AG04450 (cell line): Measurements from ENCODE around the gene MIER1. TPM values are rescaled to one million over a fixed set of nuclear protein-coding genes. Genes with fewer than 3 reads are reported as not detected.

Experiments
- CTCF ChIA-PET: fragments of 300-600, 350-600 bp; formaldehyde crosslinking; extraction: SDS; loops from one replicate; lab custom pipeline; 2022; ENCODE audit warnings: antibody characterized with exemption, inconsistent platforms; lab: Charles Lee
- POLR2A ChIA-PET: fragments of 350-600 bp; formaldehyde crosslinking; extraction: SDS; loops from one replicate; lab custom pipeline; 2021; ENCODE audit warnings: antibody characterized with exemption, inconsistent platforms; lab: Yijun Ruan, JAX
- DNase-seq: peaks from one replicate; pipeline ENCODE4 v3.0.0-alpha.2; 2011; ENCODE audit warnings: low read depth, low spot score
- H3K27ac ChIP-seq: one replicate; pipeline ENCODE4 v1.5.1; 2012; ENCODE audit warnings: low read depth, low read length, control low read depth
- H3K27me3 ChIP-seq: one replicate; pipeline ENCODE4 v1.6.0; 2012; ENCODE audit warnings: low read length; ENCODE audit not compliant: control insufficient read depth, insufficient read depth
- H3K4me3 ChIP-seq: 2 replicates; pipeline ENCODE4 v1.5.1; 2011; ENCODE audit warnings: mild to moderate bottlenecking, low read depth, low read length, control low read depth
- H3K9me3 ChIP-seq: 2 replicates; pipeline ENCODE4 v1.5.1; 2012; ENCODE audit warnings: low read length; ENCODE audit not compliant: control insufficient read depth, insufficient read depth
- polyA minus RNA-seq: library from RNA; depleted of rRNA, polyadenylated mRNA; stranded (reverse); fragments of >200 nt; gene quantifications from 2 replicates; pipeline ENCODE4 v1.2.3, GENCODE V29; 2011; rRNA and poly(A)+ RNA removed
- polyA plus RNA-seq: library from polyadenylated mRNA; depleted of rRNA; stranded (reverse); fragments of >200 nt; gene quantifications from 2 replicates; pipeline ENCODE4 v1.2.3, GENCODE V29; 2011; rRNA removed
- TF ChIP-seq, protein P1 (sequence below): IDR thresholded peaks from 2 replicates; pipeline ENCODE4 v1.5.1; 2011; ENCODE audit warnings: low read depth, low read length, control low read depth, inconsistent platforms

MIER1 gene
- polyA plus RNA-seq (14.3 and 23.6 TPM in 2 replicates), polyA minus RNA-seq (17.3 and 34.7 TPM in 2 replicates)

DNA sequence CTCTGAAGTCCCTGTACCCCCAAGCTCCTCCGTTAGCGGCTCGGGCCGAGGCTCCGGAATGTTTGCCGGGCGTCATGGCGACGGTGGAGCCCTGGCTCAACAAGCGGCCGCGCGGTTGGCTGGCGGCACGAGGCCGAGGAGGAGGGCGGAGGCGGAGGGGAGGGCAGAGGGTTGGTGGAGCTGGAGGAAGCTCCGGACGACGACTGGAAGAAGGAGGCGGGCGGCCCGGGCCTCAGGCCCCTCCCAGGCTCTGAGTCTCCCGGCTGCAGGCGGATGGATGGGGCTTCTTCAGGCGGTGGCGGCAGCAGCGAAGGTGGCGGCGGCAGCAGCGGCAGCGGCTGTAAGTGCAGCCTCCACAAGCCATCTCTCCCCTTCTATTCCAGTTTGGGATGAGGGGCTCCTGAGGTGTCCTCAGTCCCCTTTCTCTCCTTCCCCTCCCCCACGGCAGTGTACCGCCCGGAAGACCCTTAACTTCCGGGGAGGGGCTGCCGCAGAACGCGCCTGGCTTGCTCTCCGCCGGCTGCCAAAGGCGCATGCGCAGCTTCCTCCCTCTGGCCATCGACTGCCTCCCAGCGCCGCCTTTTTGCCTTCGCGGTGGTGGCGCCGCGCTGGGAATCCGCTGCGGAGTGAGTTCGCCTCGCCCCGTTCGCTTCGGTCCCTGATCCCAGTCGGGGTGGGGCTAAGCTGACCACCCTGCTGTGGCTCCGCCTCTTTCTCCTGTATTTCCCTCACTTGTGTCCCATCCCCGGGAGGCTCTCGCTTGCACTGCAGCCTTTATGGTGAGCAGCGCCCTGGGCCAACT lies at the start of gene MIER1, which contains the start of gene DNAI4:
TSS of gene MIER1 (plus strand) at position 235 of the 802 bp plus-strand sequence. CDS start at position 274, 39 bp downstream.
TSS of gene DNAI4 (minus strand) at position 101 of the 802 bp plus-strand sequence. CDS start at position 76, 25 bp downstream.
- no peaks in the 10 kb centered on the region for H3K9me3 ChIP-seq
- peak within 1 kb of the TSS; percentile 85 for H3K4me3 ChIP-seq
- H3K27ac ChIP-seq = peak within 1 kb of the TSS; percentile 63
- TF ChIP-seq, protein P1, sequence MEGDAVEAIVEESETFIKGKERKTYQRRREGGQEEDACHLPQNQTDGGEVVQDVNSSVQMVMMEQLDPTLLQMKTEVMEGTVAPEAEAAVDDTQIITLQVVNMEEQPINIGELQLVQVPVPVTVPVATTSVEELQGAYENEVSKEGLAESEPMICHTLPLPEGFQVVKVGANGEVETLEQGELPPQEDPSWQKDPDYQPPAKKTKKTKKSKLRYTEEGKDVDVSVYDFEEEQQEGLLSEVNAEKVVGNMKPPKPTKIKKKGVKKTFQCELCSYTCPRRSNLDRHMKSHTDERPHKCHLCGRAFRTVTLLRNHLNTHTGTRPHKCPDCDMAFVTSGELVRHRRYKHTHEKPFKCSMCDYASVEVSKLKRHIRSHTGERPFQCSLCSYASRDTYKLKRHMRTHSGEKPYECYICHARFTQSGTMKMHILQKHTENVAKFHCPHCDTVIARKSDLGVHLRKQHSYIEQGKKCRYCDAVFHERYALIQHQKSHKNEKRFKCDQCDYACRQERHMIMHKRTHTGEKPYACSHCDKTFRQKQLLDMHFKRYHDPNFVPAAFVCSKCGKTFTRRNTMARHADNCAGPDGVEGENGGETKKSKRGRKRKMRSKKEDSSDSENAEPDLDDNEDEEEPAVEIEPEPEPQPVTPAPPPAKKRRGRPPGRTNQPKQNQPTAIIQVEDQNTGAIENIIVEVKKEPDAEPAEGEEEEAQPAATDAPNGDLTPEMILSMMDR = peak; percentile 31; the same call in 1 of the 2 replicates
- ChIA-PET POLR2A (interaction anchor here (0.6 to 1.7 kb wide), 8 partner anchors 10 to 136 kb away, joined by 3 to 6 read pairs (median 4); partner anchors contain the start of gene SLC35D1), CTCF (interaction anchor here (0.6 to 2.0 kb wide), 8 partner anchors 10 to 288 kb away, joined by 3 to 9 read pairs (median 4); partner anchors contain the start of gene IL23R)
- DNase-seq = peak; percentile 98
- H3K27me3 ChIP-seq = no peaks in the 10 kb centered on the region

DNA sequence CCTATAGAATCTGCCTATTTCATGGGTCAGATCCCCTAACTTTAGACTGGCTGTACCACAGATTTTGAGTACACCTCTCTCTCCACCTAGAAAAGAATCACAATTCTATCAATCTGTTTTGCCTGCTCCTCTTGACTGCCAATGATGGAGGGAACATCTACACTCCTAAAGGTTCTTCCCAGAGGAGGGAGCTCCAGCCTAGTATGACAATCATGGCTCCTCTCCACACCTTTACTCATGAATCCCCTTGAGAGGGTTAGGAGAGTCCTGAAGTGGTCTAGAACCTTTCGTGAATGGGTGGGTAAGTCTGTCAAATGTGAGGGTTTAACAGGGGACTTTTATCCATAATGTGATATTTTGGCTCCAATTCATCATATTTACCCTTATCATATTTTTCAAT lies 48.1 kb upstream of the MIER1 start:
- Histone ChIP-seq H3K27ac (no peak overlapping the region), H3K27me3 (no peaks in the 10 kb centered on the region), H3K9me3 (no peaks in the 10 kb centered on the region), H3K4me3 (no peak overlapping the region)
- POLR2A ChIA-PET = no interaction called here
- TF ChIP-seq, protein P1 = no peak
- CTCF ChIA-PET = no interaction called here
- DNase-seq = no peak

DNA sequence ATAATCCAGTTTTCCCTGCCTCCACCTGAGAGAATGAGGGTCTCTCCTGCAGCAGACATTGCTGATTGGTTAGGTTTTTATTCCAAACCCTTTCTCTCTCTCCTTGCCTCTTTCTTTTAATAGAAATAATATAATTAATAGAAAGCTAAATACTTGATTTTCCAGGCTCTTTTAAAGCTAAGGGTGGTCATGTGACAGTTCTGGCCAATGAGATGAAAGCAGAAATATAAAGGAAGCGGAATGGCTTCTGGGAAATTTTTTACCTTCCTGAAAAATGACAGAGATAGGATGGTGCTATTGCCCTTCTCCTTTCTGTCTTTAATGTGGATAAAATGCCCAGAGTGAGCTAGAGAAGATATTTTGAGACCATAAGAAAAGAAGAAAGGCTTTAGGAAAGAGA lies 35.8 kb upstream of the MIER1 start:
- no peaks in the 10 kb centered on the region for H3K27me3 ChIP-seq
- POLR2A ChIA-PET = no interaction called here
- no peak for DNase-seq
- H3K4me3 ChIP-seq = no peak overlapping the region
- no peaks in the 10 kb centered on the region for H3K9me3 ChIP-seq
- CTCF ChIA-PET = no interaction called here
- H3K27ac ChIP-seq = no peak overlapping the region
- TF ChIP-seq, protein P1 = no peak

DNA sequence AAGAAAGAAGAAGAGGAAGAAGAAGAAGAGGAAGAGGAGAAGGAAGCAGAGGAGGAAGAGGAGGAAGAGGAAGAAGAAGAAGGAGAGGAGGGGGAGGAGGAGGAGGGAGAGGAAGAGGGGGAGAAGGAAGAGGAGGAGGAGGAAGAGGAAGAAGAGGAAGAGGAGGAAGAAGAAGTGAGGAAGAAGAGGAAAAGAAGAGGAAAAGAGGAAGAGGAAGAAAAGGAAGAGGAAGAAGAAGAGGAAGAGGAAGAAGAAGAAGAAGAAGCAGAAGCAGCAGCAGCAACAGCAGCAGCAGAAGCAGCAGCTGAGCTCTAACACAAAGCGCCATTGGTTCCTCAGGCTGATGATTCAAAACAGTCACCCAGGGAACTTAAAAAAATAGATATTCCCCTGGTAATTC lies 34.2 kb upstream of the MIER1 start:
- no peak for DNase-seq

More for the DNA sequence above, 34.2 kb upstream of the MIER1 start:
- no peaks in the 10 kb centered on the region for H3K27me3 ChIP-seq
- H3K27ac ChIP-seq = no peak overlapping the region
- ChIA-PET POLR2A (no interaction called here), CTCF (no interaction called here)
- H3K9me3 ChIP-seq = no peaks in the 10 kb centered on the region
- TF ChIP-seq, protein P1 = no peak
- no peak overlapping the region for H3K4me3 ChIP-seq
